ENCODE results near the gene RBM47. TPM values are rescaled to one million over a fixed set of nuclear protein-coding genes. Genes with fewer than 3 reads are reported as not detected.
"Not testable (repeated sequence)": the region's sequence is repeated elsewhere in the genome, so short reads cannot be mapped to it uniquely, and the experiment has no call there.

The RBM47 gene
- polyA plus RNA-seq (2014; cell fraction: cytosol; rRNA removed) = not detected in 2 replicates
- not detected in 2 replicates for polyA plus RNA-seq (2014; cell fraction: nucleus; rRNA removed)

DNA sequence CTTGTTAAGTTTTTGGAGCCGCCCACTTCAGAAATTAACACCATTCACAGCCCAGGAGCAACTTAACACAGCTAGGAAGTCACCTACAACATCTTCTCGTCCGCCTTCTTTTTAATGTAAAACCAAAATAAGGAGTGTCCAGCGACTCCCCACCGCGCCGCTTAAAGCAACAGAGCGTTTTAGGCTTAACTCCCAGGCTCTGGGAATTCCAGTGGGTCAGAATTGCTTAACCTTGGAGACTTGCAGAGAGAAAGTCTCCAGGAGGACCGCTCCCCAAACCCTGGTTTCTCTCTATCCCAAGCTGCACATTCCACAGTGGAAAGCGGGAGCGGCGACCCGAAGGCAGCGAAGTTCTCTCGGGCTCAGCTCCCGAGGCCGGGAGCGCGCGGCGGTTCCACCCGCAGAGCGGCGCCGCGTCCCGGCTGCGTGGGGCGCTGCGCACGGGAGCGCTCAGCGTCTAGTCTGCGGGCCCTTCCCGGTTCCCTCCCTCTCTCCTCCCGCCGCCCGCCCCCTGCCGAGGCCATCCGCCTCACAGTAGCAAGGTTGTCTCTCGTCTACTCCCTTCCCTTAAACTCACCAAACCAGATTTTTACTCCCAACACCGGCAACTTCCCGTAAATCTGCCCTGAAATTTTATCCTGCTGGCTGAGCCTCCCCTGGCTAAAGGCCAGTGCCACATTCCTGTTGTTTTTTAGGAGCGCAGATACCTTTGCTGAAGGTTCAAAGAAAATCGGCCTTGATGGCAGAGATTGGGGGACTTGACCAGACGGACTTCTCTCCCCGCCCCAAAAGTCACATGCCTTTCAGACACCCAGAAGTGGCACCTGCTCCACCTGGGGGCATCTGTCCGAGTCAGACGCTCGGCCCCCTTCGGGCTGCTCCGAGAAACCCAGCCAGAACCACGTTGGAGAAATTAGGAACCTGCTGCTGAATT, at the start of gene RBM47:
RBM47 (minus strand) TSS at position 464 of the 934 bp plus-strand sequence. CDS start 190,971 bp downstream, outside the sequence.
- no peak for DNase-seq (ENCODE audit: low spot score)

DNA sequence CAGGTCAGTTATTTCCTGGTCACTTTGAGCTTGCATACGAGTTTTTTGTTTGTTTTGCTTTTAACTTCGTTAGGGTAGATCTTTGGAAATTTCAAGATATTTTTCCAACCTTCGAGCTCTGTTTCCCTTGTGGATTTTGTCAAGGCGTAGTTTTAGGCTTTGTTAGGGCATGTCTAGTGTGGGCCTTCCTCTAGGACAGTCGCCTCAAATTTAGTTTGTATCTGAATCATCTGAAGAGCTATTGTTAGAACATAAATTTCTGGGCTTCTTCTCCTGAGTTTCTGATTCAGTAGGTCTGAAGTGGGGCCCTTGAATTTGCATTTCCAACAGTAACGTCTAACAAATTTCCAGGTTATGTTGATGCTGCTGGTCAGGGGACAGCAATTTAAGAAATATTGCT, 48.8 kb upstream of the RBM47 start:
- DNase-seq (ENCODE audit: low spot score) = no peak

DNA sequence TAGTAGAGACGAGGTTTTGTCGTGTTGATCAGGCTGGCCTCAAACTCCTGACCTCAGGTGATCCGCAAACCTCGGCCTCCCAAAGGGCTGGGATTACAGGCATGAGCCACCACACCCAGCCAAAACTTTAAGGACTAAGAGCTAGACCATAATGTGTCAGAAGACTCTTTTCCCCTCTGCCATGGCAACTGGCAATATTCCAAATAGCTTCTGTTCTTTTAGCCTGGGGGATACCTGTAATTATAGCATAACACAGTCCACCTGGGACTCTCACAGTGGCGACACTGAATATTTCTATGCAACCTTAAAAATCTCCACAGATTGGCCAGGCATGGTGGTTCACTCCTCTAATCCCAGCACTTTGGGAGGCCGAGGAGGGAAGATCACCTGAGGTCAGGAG, 45.5 kb upstream of the RBM47 start:
- no peak for DNase-seq (ENCODE audit: low spot score)

DNA sequence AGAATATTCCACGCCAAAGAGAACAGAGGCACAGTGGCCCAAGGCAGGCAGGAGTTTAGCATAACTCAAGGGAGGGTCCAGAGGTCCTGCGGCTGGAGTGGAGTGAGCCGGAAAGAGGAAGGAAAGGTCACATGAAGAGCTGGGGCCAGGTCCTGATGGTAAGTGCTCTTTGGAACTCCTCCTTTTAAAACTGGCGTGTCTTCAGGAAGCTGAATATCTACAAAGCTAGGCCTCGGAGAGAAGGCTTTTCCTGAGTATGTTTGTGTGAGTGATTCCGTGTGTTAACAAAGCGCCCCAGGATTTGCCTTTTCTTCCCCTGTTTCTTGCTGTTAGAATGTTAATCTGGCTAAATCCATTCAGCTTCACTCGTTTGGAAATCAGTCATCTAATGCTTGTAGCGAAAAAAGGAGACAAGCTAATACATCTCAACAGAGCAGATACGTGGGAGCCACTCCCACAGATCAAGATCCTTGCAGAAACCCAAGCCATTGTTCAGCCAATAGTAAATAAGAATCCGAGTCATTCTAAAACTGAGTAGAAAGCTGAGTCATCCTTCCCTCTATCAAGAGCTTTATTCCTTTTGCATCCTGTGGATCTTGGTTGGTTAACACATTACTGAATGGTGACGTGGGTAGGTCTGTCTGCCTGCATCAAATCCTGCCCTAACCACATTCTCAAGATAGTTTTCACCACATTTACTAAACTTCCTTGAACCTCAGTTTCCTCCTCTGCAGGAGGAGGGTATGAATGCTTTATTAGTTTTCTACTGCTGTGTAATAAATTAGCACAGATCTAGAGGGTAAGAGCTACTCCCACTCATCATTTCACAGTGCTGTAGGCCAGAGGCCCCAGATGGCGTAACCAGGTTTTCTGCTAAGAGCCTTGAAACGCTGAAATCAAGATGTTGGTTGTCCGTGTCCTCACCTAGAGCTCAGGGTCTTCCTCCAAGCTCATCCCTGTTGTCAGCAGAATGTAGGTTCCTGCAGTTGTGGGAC, 43.2 kb upstream of the RBM47 start:
- DNase-seq (ENCODE audit: low spot score) = no peak

DNA sequence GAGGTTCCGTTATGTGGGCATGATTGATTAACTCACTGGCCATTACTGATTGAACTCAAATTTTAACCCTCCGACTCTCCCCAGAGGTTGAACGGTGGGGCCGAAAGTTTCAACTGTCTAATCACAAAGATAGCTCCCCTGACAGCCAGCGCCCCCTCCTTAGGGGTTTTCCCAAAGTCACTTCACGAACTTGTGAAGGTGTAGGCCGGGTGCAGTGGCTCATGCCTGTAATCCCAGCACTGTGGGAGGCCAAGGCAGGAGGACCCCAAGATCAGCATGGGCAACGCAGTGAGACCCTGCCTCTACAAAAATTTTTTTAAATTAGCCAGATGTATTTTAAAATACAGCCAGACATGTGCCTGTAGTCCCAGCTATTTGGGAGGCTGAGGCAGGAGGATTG, 39.8 kb upstream of the RBM47 start:
- no peak for DNase-seq (ENCODE audit: low spot score)

DNA sequence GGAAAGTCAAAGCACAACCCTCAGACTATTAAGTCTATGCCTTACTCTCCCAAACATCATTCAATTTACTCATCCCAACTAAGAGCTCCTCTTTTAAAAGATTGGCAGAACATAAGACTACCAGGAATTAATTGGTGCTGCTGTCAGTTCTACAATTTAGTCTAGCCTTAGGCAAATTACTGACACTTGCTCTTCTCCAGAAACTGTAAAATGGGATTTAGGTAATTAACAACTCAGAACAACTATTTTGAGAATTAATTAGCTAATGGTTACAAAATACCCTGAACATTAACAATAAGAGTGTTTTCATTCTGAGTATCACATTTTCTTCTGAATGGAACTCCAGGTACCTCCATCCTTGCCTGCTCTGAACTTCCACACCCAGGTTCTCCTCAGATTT, 36.2 kb upstream of the RBM47 start:
- DNase-seq (ENCODE audit: low spot score) = no peak

DNA sequence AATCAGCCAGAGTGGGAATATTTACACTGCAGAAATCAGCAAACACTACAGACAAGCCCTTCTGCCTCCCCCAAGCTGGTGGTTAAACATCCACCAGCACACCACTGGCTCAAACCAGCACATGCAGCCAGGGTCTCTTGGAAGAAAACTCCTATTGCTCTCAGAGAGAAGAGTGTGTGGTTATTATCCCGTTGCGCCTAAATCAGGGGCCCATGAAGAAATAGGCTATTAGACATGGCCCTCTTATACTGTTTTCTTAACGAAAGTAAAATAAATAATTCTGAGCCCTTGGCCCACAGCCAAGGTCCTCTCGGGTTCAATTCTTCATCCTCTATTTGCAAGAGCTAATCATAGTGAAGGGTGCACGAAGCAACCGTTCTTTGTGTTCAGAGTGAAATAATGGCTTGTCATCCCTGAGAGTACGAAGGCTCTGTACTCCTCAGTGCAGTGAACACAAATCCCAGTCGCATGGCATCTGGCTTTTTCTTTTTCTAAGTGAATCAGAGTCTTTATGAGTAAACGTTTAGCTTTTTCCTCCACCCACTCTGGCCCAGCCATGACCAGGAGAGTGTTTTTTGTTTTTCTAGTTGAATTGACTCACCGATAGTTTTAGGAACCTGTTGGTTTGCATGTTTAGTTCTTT, 33.4 kb upstream of the RBM47 start:
- no peak for DNase-seq (ENCODE audit: low spot score)

DNA sequence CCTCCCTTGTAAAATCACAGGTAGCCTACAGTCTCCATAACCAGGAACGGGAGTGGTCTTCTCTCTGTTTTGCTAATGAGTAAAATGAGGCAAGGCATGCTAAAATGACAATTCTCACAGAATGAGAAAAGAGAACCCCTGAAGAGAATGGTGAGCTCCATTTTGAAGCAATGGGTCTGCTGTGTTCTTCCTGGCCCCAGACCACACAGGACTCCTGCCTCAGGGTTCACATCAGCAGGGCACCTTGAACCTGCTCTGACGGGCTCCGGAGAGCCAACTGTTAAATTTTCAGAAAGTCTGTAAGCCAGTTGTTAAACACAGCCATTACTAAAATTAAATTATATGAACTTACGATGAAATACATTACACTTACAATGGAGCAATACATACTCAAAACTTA, 32.1 kb upstream of the RBM47 start:
- no peak for DNase-seq (ENCODE audit: low spot score)

DNA sequence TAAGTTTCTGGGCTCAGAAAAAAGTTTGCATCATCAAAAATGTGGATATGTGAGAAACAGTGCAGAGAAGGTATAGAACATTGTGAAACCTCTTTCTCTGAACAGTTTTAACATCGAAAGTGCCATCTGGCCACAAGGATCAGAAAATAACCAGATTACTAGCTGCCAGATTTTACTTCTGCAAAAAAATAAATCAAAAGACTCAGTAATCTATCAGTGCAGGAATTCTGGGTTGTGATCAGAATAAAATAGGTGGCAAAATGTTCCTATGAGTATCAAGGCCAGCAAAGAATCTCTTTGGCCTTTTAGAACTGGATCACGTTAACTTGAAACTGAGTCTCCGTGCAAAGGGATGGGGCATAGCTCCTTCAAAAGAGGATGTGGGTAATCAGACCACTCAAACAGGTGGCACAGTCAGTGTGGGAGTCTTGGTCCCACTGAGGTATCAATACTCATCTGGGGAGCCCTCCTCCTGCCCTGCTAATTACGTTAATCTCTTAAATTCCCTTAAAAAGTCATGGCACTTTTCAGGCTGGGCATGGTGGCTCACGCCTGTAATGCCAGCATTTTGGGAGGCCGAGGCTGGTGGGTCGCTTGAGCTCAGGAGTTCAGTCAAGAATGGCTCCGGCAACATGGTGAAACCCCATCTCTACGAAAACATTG, 26.7 kb upstream of the RBM47 start:
- no peak for DNase-seq (ENCODE audit: low spot score)

DNA sequence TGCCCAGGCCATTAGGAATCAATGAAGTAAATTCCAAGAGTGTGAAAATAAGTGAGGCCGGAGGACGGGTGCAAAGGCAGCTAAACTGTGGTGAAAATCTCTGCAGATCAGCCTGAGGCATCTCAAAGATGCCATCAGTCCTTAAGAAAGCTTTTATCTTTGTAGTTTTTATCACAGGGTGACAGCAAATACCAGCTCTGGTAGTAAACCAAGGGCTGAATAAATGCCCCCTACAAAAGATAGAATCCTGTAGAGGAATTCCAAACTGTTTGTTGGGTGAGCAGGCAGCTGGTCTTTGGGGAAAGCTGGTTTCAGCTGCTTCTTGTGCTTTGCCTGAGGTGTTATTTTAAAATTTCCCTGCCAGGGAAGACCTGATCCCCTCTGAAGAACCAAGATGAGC, 21.6 kb upstream of the RBM47 start:
- no peak for DNase-seq (ENCODE audit: low spot score)

DNA sequence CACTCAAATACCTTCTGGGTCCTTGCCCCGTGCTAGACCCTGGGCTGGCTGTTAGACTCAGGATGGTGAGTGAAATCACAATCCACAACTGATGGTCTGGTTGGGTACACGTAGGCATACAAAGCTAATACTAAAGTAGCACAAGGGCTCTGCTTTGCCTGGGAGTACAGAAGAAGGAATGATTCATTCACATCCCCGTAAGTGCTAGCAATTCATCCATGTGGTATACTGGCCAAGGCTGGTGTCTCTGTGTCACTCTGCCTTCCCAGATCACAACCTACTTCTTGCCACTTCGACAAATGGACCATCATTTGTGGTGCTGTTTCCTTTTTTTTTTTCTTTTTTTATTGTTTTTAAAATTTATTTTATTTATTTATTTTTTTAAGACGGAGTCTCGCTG, 19.7 kb upstream of the RBM47 start:
- DNase-seq (ENCODE audit: low spot score) = no peak

DNA sequence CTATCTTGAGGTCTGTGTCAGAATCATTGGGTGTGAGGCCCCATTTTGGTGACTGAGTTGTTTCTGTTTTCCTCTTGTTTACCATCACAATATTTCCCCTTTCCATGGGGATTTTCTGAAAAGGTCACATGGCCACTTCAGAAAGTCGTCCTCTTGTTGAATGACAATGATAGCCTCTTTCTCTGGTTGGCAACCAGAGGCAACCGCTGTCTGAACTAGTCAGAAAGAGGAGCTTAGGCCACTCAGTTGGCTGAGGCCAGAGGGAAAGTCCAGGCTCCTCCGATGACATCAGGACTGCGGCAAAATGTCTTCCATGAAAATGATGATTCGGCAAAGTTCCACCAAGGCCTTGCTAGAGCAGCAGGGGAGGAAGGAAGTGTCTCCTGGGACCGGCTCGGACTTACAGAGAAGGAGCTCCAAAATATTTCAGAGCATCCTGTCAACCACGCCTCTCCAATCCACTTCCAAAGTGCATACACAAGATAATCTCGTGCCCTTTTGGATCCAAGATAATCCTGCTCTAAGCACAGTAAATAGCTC, 19.1 kb upstream of the RBM47 start:
- DNase-seq (ENCODE audit: low spot score) = no peak

DNA sequence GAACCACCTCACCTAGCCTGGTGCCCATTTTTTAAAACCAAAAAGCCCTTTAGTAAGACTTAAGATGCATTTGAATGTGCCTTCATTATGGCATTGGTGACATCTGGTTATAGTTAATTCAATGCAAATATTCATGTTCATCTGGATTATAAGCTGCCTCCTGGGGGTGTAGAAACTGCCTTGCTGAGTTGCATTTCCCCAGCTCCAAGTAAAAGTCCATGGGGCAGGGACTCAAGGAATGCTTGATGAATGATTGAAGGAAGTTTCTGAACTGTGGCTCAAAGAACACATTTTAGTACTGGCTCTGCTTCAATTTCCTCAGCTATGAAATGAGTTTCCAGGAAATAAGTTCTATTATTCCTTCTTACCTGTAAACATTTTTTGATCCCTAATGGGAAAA, 18.5 kb upstream of the RBM47 start:
- DNase-seq (ENCODE audit: low spot score) = no peak

DNA sequence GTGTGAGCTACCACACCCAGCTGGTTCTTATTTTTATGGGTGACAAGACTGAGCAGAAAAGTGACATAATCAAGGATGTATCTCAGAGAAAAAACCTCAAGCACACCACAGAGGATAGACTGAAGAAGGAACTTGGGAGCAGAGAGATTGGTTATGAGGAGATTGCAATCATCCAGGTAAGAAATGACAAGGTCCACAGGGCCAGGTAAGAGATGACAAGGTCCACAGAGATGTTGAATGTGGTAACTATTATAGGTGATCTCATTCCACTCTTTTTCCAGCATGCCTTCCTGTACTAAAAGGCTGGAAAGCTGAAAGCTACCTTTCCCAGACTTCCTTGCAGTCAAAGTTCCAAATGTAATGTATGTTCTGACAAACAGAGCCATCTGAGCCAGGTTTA, 15.9 kb upstream of the RBM47 start:
- DNase-seq (ENCODE audit: low spot score) = no peak

DNA sequence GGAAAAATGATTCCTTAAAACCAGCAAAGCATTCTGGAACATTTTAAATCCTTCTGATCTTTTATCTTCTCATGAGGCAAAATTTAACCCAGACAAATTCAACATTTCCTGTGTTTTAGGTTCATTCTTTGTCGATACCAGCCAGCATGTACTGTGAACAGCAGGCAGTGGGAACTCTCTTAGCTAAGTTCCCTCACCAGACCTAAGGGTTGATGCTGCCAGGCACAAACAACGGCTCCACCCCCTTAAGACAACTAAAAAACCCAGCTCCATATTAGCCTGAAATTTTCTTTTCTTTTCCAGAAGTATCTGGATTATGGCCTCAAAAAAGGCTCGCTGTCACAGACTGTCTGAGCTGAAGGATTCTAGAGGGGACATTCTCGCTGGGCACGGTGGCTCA, 2.4 kb upstream of the RBM47 start:
- no peak for DNase-seq (ENCODE audit: low spot score)

DNA sequence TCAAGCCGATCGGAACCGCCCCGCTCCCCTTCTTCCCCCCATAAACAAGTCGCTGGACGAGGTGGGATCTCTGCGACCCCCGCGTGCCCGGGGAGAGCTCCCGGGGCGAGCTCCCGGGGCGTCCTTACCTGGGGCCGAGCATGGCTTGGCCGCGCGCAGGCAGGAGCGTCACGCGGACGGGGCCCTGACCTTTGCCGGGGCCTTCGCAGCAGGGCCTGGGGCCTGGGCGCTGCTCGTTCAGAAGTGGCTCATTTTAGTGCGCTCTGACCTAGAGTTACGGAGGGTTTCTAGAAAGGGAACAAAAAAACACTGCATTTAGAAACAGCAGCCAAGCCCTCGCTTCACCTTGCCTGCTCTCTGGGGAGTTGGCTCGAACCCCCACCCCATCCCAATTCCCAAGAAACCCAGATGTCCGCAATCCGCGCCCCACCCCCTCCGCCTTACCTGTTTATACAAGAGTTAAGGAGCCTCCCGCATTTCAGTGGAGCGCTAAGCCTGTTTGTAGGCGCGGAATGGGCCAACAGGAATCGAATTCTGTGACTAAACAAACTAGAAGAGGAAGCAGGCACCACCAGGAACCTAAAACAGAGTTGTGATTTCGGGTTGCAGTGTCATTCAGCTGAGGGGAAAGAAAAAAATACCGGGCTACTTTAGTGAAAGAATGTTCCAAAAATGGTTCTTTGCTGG, 814 bp upstream of the RBM47 start:
- DNase-seq (ENCODE audit: low spot score) = no peak

DNA sequence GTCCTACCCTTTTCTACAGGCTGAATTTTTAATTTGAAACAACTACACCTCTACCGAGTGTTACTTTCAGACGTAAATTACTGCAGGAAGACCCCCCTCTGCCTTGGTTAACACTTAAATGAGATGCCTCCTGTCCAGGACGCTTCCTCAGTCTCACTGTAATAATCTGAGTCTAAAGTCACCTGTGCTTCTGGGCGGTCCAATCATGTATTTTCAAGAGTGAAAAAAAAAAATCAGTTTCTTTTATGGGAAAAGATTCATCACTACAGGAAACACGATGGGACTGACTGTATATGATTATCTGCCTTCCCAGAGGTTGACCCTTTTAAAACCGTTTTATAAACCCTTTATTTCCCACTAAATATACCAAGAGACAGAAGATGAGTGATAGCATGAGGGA, 776 bp downstream of the RBM47 start:
- no peak for DNase-seq (ENCODE audit: low spot score)

DNA sequence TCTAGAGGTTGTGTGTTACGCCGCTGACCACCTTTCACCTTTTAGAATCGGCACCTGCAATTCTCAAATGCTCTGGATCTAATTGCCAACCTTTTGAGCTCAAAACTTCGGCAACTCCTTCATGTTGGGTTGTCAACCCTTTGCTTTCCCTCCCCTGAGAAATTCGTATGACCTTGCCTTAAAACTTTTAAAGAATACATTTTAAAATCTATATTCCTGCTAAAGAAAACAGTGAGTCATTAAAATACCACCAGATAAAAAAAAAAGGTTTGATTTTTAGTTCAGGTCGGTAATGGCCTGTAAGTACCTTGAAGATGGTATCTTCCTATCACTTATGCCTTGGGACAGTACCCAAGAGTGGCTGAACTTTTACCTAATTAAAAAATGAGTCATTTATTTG, 1.3 kb downstream of the RBM47 start:
- not testable (repeated sequence) for DNase-seq (ENCODE audit: low spot score)

DNA sequence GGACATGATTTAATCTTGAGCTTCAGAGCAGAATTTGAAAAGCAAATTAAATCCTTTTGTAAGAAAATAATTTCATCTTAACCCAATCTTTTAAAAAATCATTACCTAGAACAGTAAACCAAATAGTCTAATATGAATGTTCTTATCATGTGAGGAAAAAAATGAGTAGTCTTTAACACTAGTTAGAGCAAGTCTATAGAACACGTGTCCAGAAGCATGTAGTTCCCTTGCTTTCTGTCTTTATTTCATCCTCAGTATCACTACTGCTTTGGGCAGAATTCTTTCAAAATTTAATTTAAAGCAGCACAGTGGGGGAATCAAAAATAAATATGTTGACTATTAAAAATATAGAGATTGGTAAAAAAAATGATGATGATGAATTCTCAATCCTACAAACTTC, 2.1 kb downstream of the RBM47 start:
- no peak for DNase-seq (ENCODE audit: low spot score)

All from SK-N-DZ (cell line).